Tibial artery (tissue), 4 donors: ENCODE results near the gene LILRB2.
"Not testable (repeated sequence)": the region's sequence is repeated elsewhere in the genome, so short reads cannot be mapped to it uniquely, and the experiment has no call there.

Source experiments
- DNase-seq, 2 donors: peaks; one replicate each; pipeline ENCODE4 v3.0.0-alpha.2; 2019
- H3K27ac ChIP-seq, 2 donors: fragments of 200-600 bp; sonication (generic) in 1 of 2; 1 replicate in 1 of 2; 2 replicates in 1 of 2; pipeline ENCODE4 v1.5.1; 2018 to 2019; ENCODE audit warnings: mild to moderate bottlenecking in 1 of 2
- H3K27me3 ChIP-seq, 2 donors: fragments of 200-600 bp; sonication (generic) in 1 of 2; one replicate each; pipeline versions ENCODE4 v1.5.1 to v1.6.0; 2016 to 2019
- H3K36me3 ChIP-seq, 3 donors: fragments of 200-600 bp; sonication (generic) in 2 of 3; one replicate each; pipeline ENCODE4 v1.5.1; 2016 to 2019; ENCODE audit warnings: mild to moderate bottlenecking in 2 of 3
- H3K4me1 ChIP-seq, 4 donors: fragments of 200-600 bp; sonication (generic) in 2 of 4; 1 replicate in 3 of 4; 2 replicates in 1 of 4; pipeline ENCODE4 v1.5.1; 2016 to 2019
- H3K4me3 ChIP-seq, 2 donors: fragments of 200-600 bp; sonication (generic) in 1 of 2; 1 replicate in 1 of 2; 2 replicates in 1 of 2; pipeline ENCODE4 v1.5.1; 2018 to 2019; ENCODE audit warnings: mild to moderate bottlenecking in 2 of 2
- H3K9me3 ChIP-seq, 3 donors: fragments of 200-600 bp; sonication (generic) in 1 of 3; one replicate each; pipeline ENCODE4 v1.5.1; 2016 to 2019
- CTCF ChIP-seq, 2 experiments: fragments of 200-600 bp in 1 of 2; fragments of 450-650 bp in 1 of 2; IDR thresholded peaks; one replicate each; pipeline ENCODE4 v1.5.1; 2017 to 2019; ENCODE audit warnings: antibody characterized with exemption in 2 of 2, mild to moderate bottlenecking in 1 of 2, moderate library complexity in 1 of 2
- intact Hi-C: fragments of 100-400 bp; cut with DNase I; formaldehyde crosslinking; loops from one replicate; pipeline ENCODE4 v1.15.0; 2023; ENCODE audit warnings: low total_unique reads

LILRB2 gene

GRCh38 chr19:54248016-54248601, 32.8 kb downstream of the LILRB2 start:
- Histone ChIP-seq H3K36me3 (no peaks in the 10 kb centered on the region), H3K27ac (no peak overlapping the region), H3K4me1 (no peaks in the 10 kb centered on the region), H3K27me3 (peaks cover 0 to 16% of the 10 kb centered on the region in 2 donors), H3K4me3 (no peak overlapping the region), H3K9me3 (no peaks in the 10 kb centered on the region)
- intact Hi-C loops = no loop called here
- TF ChIP-seq CTCF (IDR thresholded peaks at IDR 0.05) = no peak
- peak; percentile 48 to 73 for DNase-seq

GRCh38 chr19:54247106-54247930, 33.6 kb downstream of the LILRB2 start:
- intact Hi-C loops = no loop called here

GRCh38 chr19:54245936-54246335, 35.0 kb downstream of the LILRB2 start:
- TF ChIP-seq CTCF (IDR thresholded peaks at IDR 0.05) = no peak
- intact Hi-C loops = no loop called here
- no peak overlapping the region for H3K27ac ChIP-seq
- H3K4me3 ChIP-seq = no peak overlapping the region
- no peak for DNase-seq
- no peaks in the 10 kb centered on the region for H3K9me3 ChIP-seq
- peaks cover 0 to 4% of the 10 kb centered on the region in 2 donors for H3K27me3 ChIP-seq
- H3K4me1 ChIP-seq = no peaks in the 10 kb centered on the region
- no peaks in the 10 kb centered on the region for H3K36me3 ChIP-seq

More at GRCh38 chr19:54247106-54247930, 33.6 kb downstream of the LILRB2 start:
- peaks cover 0 to 8% of the 10 kb centered on the region in 2 donors for H3K27me3 ChIP-seq
- TF ChIP-seq CTCF (IDR thresholded peaks at IDR 0.05) = no peak
- DNase-seq = no peak
- H3K4me1 ChIP-seq = no peaks in the 10 kb centered on the region
- no peak overlapping the region for H3K27ac ChIP-seq
- H3K36me3 ChIP-seq = no peaks in the 10 kb centered on the region
- H3K4me3 ChIP-seq = no peak overlapping the region
- H3K9me3 ChIP-seq = no peaks in the 10 kb centered on the region

- H3K36me3 ChIP-seq, H3K4me3 ChIP-seq, H3K9me3 ChIP-seq, H3K27me3 ChIP-seq, H3K27ac ChIP-seq, H3K4me1 ChIP-seq, DNase-seq, intact Hi-C loops: not testable (repeated sequence)
Observed at GRCh38 chr19:54243809-54244208, 37.1 kb downstream of the LILRB2 start.

GRCh38 chr19:54242646-54243045, 38.3 kb downstream of the LILRB2 start, which contains the start of gene LILRA6:
TSS of gene LILRA6 (minus strand) at chr19:54242790.
- H3K4me1 ChIP-seq, H3K27ac ChIP-seq, H3K27me3 ChIP-seq, intact Hi-C loops, H3K4me3 ChIP-seq, DNase-seq, H3K36me3 ChIP-seq, H3K9me3 ChIP-seq: not testable (repeated sequence)

GRCh38 chr19:54242234-54242633, 38.7 kb downstream of the LILRB2 start:
- H3K4me3 ChIP-seq, H3K27ac ChIP-seq, H3K36me3 ChIP-seq, H3K27me3 ChIP-seq, H3K9me3 ChIP-seq, intact Hi-C loops, H3K4me1 ChIP-seq, DNase-seq: not testable (repeated sequence)

GRCh38 chr19:54240372-54241336, 40.3 kb downstream of the LILRB2 start:
- intact Hi-C loops, H3K9me3 ChIP-seq, H3K4me1 ChIP-seq, H3K36me3 ChIP-seq, H3K4me3 ChIP-seq, DNase-seq, H3K27ac ChIP-seq, H3K27me3 ChIP-seq: not testable (repeated sequence)

- H3K27ac ChIP-seq, intact Hi-C loops, H3K27me3 ChIP-seq, H3K9me3 ChIP-seq, H3K4me1 ChIP-seq, H3K4me3 ChIP-seq, DNase-seq, H3K36me3 ChIP-seq: not testable (repeated sequence)
Observed at GRCh38 chr19:54239491-54240371, 41.2 kb downstream of the LILRB2 start.
